BJ (cell line): ENCODE data around the gene EID3. TPM values are rescaled to one million over a fixed set of nuclear protein-coding genes. Genes with fewer than 3 reads are reported as not detected.

ENCODE experiments used
- CTCF ChIA-PET: fragments of 350-600 bp; formaldehyde crosslinking; extraction: SDS; loops from one replicate; lab custom pipeline; 2021; ENCODE audit warnings: antibody characterized with exemption, inconsistent platforms; lab: Yijun Ruan, JAX
- POLR2A ChIA-PET: fragments of 300-600 bp; sonication (Branson Sonifier 250); formaldehyde crosslinking; extraction: SDS; loops from one replicate; lab custom pipeline; 2021; ENCODE audit warnings: antibody characterized with exemption; lab: Charles Lee
- DNase-seq: peaks from one replicate; pipeline ENCODE4 v3.0.0-alpha.2; 2011; ENCODE audit warnings: low read depth
- H3K27me3 ChIP-seq: 2 replicates; pipeline ENCODE4 v1.6.0; 2011; ENCODE audit warnings: low read length; ENCODE audit not compliant: control insufficient read depth, insufficient read depth
- H3K36me3 ChIP-seq: 2 replicates; pipeline ENCODE4 v1.5.1; 2011; ENCODE audit warnings: low read length; ENCODE audit not compliant: control insufficient read depth, insufficient read depth
- H3K4me3 ChIP-seq: 2 replicates; pipeline ENCODE4 v1.5.1; 2011; ENCODE audit warnings: low read depth, mild to moderate bottlenecking, control low read depth, low read length
- CTCF ChIP-seq: IDR thresholded peaks from 2 replicates; pipeline ENCODE4 v1.5.1; 2011; ENCODE audit warnings: low read depth, mild to moderate bottlenecking, control low read depth, inconsistent platforms, low read length, moderate library complexity; ENCODE audit not compliant: insufficient read depth
- polyA plus RNA-seq: library from polyadenylated mRNA; depleted of rRNA; stranded (reverse); fragments of >200 nt; gene quantifications from 2 replicates; pipeline ENCODE4 v1.2.3, GENCODE V29; 2011

EID3 gene
- polyA plus RNA-seq, 1 experiment, result 2.0 TPM

DNA sequence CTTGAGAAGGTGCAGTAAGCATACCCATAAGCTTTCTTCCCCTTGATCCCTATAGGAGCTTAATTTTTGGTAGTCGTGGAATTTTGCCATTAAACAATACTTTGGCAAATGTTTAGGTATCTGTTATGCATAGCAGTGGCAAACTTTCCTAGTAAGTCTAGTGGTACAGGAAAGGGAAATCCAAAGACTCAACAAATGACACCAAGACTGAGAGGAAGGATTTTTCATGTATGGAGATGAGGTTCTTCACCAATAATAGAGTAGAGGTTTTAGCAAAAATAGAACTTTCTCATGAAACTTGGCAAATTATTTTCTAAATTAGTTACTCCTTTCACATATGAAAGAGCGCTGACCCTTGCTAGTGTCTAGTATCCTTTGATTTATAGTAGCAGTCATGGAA, 2.8 kb downstream of the EID3 start:
- Histone ChIP-seq H3K4me3 (no peak overlapping the region), H3K27me3 (no peaks in the 10 kb centered on the region), H3K36me3 (peaks cover 10% of the 10 kb centered on the region)
- ChIA-PET POLR2A (interaction anchor here (0.5 kb wide), 1 partner anchor 11 kb away, joined by 3 read pairs; no protein-coding TSS in a partner anchor), CTCF (interaction anchor here (0.6 to 1.3 kb wide), 3 partner anchors 33 to 181 kb away, joined by 3 to 4 read pairs (median 4); no protein-coding TSS in a partner anchor)
- no peak for DNase-seq
- no peak for TF ChIP-seq CTCF

- ChIA-PET POLR2A (no interaction called here), CTCF (no interaction called here)
- no peak for TF ChIP-seq CTCF
- H3K27me3 ChIP-seq, result no peaks in the 10 kb centered on the region
- DNase-seq, result no peak
- peaks cover 10% of the 10 kb centered on the region for H3K36me3 ChIP-seq
- H3K4me3 ChIP-seq, result no peak overlapping the region
These were observed 3.6 kb downstream of the EID3 start for GRCh38 chr12:104306943-104307654.

DNA sequence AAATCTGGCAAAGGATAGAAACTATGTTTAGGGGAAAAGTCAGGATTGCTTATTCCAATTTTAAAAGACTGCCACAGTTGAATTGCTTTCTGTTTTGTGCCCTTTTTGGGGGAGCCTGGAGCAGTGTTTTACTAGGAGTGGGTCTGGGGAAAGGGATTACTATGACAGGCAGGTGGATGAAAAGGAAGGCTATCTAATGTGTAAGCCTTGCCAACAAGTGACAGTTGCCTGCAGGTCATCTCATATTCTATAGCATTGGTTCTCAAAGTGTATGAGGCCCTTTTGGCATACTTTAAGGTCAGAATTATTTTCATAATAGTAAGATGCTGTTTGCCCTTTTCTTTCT, 4.1 kb downstream of the EID3 start:
- DNase-seq, result no peak
- ChIA-PET POLR2A (no interaction called here), CTCF (no interaction called here)

GRCh38 chr12:104309446-104309993, 6.0 kb downstream of the EID3 start:
- TF ChIP-seq CTCF, result no peak
- peaks cover 12% of the 10 kb centered on the region for H3K36me3 ChIP-seq
- DNase-seq, result no peak
- no peak overlapping the region for H3K4me3 ChIP-seq
- POLR2A ChIA-PET, result no interaction called here
- CTCF ChIA-PET, result interaction anchor here (1.5 kb wide), 1 partner anchor 11 kb away, joined by 5 read pairs; no protein-coding TSS in a partner anchor
- H3K27me3 ChIP-seq, result no peaks in the 10 kb centered on the region

More for the DNA sequence above, 4.1 kb downstream of the EID3 start:
- TF ChIP-seq CTCF, result no peak
- Histone ChIP-seq H3K4me3 (no peak overlapping the region), H3K36me3 (peaks cover 10% of the 10 kb centered on the region), H3K27me3 (no peaks in the 10 kb centered on the region)

DNA sequence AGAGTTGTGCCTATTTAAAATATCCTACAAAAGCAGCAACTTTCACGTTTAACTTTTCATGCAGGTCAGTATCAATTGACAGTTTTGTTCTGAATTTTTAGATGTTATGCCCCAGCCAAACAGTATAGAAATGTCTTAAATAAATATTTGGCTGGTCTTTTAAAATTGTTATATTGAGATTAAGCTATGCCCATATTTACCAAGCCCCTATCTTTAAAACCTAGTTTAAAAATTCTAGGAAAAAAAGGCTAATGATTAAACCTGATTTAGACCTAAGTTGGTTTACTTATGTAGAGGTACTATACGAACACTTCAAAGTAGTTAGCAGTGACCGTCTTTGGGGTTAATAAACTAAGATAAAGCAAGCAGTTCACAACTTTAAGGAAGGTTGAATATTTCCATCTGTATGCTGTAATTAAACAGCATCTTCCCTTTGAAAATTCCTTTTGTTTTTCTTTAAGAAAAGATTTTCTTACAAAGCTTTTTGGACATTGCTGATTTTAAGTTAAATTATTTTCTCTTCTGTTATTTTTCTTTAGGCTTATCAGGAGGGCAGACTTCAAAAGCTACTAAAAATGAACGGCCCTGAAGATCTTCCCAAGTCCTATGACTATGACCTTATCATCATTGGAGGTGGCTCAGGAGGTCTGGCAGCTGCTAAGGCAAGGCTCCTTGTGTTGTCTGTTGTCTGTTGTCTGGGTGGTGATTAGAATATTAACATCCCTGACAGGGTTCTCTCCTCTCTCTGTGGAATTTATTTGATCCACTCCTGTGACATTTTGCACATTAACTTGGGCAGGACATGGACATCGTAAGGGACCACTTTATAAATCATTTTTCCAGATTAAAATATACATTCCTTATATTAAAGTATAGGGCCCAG, 7.5 kb downstream of the EID3 start:
- Histone ChIP-seq H3K27me3 (no peaks in the 10 kb centered on the region), H3K36me3 (peaks cover 16% of the 10 kb centered on the region), H3K4me3 (no peak overlapping the region)
- no peak for TF ChIP-seq CTCF
- ChIA-PET POLR2A (no interaction called here), CTCF (no interaction called here)
- no peak for DNase-seq
